Subcutaneous abdominal adipose tissue (tissue), 5 donors: ENCODE results near the gene RASD2.

Experiments
- H3K27ac ChIP-seq: one replicate; pipeline ENCODE4 v1.7.0; 2013; ENCODE audit warnings: low read depth, mild to moderate bottlenecking, inconsistent platforms, low read length, moderate library complexity
- H3K27me3 ChIP-seq, 5 donors: one replicate each; pipeline ENCODE4 v1.7.0; 2013; ENCODE audit warnings: low read length in 5 of 5, inconsistent platforms in 1 of 5; ENCODE audit not compliant: control insufficient read depth in 5 of 5, insufficient read depth in 4 of 5
- H3K36me3 ChIP-seq, 5 donors: one replicate each; pipeline ENCODE4 v1.7.0; 2013; ENCODE audit warnings: low read length in 5 of 5; ENCODE audit not compliant: control insufficient read depth in 5 of 5, insufficient read depth in 5 of 5
- H3K4me1 ChIP-seq, 5 donors: one replicate each; pipeline ENCODE4 v1.7.0; 2013; ENCODE audit warnings: low read length in 5 of 5, mild to moderate bottlenecking in 3 of 5, moderate library complexity in 1 of 5; ENCODE audit not compliant: control insufficient read depth in 5 of 5, insufficient read depth in 5 of 5
- H3K4me3 ChIP-seq, 5 donors: one replicate each; pipeline ENCODE4 v1.7.0; 2013; ENCODE audit warnings: low read length in 5 of 5, low read depth in 1 of 5
- H3K9ac ChIP-seq, 5 donors: one replicate each; pipeline ENCODE4 v1.7.0; 2013; ENCODE audit warnings: low read length in 5 of 5, mild to moderate bottlenecking in 4 of 5, moderate library complexity in 3 of 5
- H3K9me3 ChIP-seq, 5 donors: one replicate each; pipeline ENCODE4 v1.7.0; 2013; ENCODE audit warnings: low read length in 5 of 5; ENCODE audit not compliant: control insufficient read depth in 5 of 5
- donor health status: healthy.
- donor health status: healthy.
- donor health status: healthy.
- donor health status: healthy.
- donor health status: healthy.

The RASD2 gene

DNA sequence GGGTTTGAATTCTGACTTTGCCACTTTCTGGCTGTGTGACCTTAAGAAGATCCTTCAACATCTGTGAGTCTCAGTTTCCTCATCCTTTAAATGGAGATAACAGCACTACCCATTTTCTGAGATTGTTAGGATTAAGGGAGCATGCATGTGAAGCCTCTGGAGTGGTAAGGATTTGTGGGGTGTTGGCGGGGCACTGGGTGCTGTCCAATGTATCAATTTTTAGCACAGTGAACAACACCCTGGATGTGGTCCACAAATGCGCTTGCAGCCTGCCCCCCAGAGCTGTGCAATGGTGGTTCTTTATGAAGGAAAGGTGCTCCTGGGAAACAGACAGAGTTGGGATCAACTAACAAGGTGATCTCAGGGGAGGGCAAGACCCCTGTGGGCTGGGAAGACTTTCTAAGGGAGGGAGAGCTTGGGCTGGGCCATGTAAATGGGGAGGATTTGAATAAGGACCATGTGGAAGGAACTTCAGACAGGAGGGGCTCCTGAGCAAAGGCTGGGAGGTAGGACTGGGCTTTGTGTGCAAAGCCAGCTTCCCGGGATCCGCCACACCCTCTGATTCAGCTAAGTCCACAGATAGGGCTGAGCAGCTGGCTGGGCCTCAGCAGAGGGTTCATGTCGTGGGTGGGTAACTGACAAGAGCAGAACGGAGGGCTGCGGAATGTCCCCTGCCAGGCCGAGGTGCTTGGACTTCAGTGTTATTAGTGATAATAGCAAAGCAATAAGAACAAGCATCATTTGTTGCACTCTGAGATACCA lies 22.7 kb upstream of the RASD2 start:
- peaks cover 21 to 40% (median 30%) of the 10 kb centered on the region in 5 donors for H3K27me3 ChIP-seq
- H3K4me1 ChIP-seq, result no peaks in the 10 kb centered on the region
- no peaks in the 10 kb centered on the region for H3K36me3 ChIP-seq
- no peaks in the 10 kb centered on the region for H3K9me3 ChIP-seq
- H3K4me3 ChIP-seq, result no peak overlapping the region
- H3K27ac ChIP-seq, result no peak overlapping the region
- no peak overlapping the region for H3K9ac ChIP-seq

DNA sequence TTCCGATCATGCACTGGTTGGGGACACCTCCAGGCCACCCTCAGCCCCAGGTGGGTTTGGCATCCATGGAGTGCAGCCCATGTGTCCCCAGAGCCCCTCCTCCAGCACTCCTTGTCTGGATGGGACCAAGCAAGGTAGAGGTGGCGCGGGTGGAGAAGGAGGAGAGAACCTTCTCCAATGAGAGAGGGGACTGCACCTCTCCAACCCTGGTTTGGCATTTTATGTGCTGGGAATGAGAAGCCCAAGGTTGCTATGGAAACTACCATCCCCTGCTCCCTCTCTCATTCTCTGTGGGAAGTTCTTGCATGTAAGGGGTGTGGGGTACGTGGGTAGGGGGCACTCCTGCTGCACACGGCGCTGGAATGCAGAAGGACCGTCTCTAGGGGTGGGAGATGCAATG lies 21.8 kb upstream of the RASD2 start:
- H3K27ac ChIP-seq, result no peak overlapping the region
- peaks cover 23 to 45% (median 30%) of the 10 kb centered on the region in 5 donors for H3K27me3 ChIP-seq
- no peak overlapping the region for H3K4me3 ChIP-seq
- H3K4me1 ChIP-seq, result no peaks in the 10 kb centered on the region
- no peak overlapping the region for H3K9ac ChIP-seq
- H3K9me3 ChIP-seq, result no peaks in the 10 kb centered on the region
- H3K36me3 ChIP-seq, result no peaks in the 10 kb centered on the region

DNA sequence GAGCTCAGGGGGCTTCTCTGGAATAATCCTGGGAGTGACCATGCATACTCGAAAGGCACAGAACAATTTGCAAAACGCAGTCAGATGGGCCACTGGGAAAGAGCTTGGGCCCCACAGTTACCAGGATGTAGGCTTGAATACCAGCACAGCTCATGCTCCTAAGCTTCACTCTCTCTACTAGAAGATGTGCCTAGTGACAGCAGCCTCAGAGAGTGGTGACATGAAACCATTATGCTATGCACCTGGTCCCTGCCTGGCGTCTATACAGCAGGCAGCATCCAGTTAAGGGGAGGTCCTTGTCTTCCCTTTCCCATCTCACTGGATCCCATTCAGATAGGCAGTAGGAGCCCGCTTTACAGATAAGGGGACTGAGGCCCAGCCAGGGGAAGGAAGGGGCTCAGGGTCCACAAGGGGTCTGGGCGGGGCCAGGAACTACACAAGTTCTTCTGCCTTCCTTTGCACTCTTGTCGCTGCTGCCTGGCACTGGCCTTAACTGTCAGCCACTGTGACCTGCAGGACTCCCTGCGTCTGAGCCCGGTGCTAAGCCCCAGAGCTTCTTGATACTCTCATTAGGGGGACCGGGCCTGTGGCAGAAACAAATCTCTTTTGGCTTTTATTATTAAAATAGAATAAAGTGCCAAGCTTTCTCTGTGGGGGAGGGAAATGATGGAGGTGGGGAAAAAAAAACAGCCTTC lies 21.2 kb upstream of the RASD2 start:
- Histone ChIP-seq H3K27me3 (peaks cover 23 to 45% (median 30%) of the 10 kb centered on the region in 5 donors), H3K9ac (no peak overlapping the region)

DNA sequence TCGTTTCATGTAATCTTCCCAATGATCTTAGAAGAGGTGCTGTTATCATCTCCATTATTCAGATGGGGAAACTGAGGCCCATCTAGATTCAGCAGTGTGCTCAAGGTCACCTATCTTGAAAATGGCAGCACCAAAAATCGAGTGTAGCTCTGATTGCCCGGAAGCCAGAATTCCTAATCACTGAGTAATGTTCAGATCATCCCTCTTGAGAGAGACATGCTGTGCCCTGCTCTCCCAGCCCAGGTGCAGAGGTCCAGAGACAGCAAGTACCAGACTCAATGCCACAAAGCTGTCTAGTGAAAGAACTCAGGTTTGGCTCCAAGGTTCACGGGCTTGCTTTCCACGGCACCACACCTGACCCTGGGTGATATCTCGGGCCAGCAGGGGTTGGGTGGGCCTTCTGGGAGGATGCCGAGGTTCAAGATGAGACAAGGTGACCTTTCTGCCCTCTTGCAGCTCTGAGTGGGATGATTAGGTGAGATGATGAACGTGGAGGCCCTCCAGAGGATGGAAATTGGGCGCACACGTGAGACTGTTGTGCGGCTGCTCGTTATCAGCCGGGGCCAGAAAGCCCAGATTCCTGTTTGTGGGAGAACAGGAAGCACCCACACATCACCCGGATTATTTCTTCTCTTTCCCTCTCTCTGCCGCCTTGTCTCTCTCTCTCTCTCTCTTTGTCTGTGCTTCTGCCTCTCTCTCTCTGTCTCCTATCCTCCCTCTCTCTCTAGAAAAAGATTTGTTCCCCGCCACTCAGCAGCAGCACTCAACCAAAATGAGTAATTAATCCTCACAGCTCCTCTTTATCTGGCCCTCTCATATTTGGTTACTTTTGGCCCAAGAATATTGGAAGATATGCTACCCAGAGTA lies 19.0 kb upstream of the RASD2 start:
- Histone ChIP-seq H3K27me3 (peaks cover 23 to 42% (median 30%) of the 10 kb centered on the region in 5 donors), H3K9ac (no peak overlapping the region), H3K27ac (no peak overlapping the region)

More for the DNA sequence above, 21.2 kb upstream of the RASD2 start:
- H3K36me3 ChIP-seq, result no peaks in the 10 kb centered on the region
- H3K27ac ChIP-seq, result no peak overlapping the region
- H3K4me3 ChIP-seq, result no peak overlapping the region
- no peaks in the 10 kb centered on the region for H3K9me3 ChIP-seq
- no peaks in the 10 kb centered on the region for H3K4me1 ChIP-seq

DNA sequence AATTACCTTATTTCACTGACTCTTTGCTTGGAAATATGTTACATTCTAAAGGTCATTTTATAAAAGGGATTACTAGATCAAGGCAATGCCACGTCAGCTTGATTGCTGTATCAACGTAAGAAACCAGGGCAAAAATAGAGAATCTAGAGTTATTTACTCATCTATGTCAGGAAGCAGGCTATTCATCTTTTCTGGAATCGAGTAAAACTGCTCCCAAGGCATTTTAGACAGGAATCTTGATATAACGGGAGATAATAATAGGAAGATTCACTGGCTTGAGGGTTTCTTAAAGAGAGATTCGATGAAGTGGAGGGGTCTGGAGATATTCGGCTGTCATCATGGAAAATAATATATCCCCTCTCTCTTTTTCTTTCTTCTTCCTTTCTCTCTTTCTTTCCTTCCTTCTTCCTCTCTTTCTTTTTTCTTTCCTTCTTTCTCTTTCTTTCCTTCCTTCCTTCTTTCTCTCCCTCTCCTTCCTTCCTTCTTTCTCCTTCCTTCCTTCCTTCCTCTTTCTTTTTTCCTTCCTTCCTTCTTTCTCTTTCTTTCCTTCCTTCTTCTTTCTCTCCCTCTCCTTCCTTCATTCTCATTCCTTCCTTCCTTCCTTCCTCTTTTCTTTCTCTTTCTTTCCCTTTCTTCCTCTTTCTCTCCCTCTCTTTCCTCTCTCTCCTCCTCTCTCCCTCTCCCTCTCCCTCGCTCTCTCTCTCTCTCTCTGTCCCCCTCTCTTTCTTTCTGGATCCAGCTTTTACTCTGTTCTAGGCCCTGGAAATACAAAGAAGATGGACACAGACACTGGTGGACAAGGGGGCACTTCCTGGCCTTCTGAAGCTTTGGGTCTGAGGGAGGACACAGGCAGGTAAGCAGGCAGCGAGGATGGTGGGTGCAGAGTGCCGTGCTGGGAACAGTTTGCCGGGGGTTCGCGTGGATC lies 18.1 kb upstream of the RASD2 start:
- H3K27ac ChIP-seq, result no peak overlapping the region
- H3K4me1 ChIP-seq, result peaks cover 2 to 12% (median 7%) of the 10 kb centered on the region in 5 donors
- H3K9me3 ChIP-seq, result no peaks in the 10 kb centered on the region
- H3K36me3 ChIP-seq, result no peaks in the 10 kb centered on the region
- no peak overlapping the region for H3K4me3 ChIP-seq
- H3K9ac ChIP-seq, result no peak overlapping the region
- H3K27me3 ChIP-seq, result peaks cover 23 to 40% (median 27%) of the 10 kb centered on the region in 5 donors

More for the DNA sequence above, 19.0 kb upstream of the RASD2 start:
- H3K4me3 ChIP-seq, result no peak overlapping the region
- peaks cover 2 to 12% (median 7%) of the 10 kb centered on the region in 5 donors for H3K4me1 ChIP-seq
- no peaks in the 10 kb centered on the region for H3K9me3 ChIP-seq
- H3K36me3 ChIP-seq, result no peaks in the 10 kb centered on the region

DNA sequence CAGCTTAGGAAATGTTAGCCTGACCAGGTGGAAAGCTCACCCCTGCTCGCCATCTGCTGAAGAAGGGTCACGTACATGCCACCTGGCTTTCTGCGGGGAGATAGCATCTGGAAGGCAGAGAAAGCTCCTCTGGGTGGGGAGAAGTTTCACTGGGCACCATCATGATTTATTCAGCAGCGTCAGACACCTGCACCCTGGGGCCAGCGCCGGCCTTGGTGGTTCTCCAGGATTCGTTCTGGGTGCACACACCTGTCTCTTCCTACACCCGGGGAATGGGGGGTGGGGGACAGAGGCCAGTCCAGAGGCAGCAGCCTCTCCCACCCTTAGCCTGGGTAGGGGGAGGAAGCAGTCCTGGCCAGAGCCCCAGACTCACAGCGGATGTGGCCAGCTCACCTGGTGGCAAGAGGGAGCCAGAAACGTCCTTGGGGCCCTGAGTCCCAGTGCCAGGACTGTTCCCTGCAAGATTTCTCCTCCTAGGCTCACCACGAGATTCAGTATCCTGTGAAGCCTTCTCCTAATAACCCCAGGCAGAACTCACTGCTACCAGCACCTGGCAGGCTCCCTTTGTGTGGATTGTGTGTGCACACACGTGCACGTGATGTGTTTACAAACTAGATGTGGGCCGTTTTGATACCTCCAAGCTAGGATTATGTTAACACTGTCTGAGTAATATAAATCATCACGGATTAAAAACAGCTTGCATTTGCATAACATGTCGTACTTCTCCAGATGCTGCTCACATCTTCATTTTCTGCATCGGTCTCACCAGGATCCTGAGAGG lies 17.3 kb upstream of the RASD2 start:
- H3K9ac ChIP-seq, result no peak overlapping the region
- H3K36me3 ChIP-seq, result no peaks in the 10 kb centered on the region
- peaks cover 2 to 12% (median 7%) of the 10 kb centered on the region in 5 donors for H3K4me1 ChIP-seq
- H3K9me3 ChIP-seq, result no peaks in the 10 kb centered on the region
- no peak overlapping the region for H3K27ac ChIP-seq
- peaks cover 16 to 32% (median 20%) of the 10 kb centered on the region in 5 donors for H3K27me3 ChIP-seq
- H3K4me3 ChIP-seq, result no peak overlapping the region

DNA sequence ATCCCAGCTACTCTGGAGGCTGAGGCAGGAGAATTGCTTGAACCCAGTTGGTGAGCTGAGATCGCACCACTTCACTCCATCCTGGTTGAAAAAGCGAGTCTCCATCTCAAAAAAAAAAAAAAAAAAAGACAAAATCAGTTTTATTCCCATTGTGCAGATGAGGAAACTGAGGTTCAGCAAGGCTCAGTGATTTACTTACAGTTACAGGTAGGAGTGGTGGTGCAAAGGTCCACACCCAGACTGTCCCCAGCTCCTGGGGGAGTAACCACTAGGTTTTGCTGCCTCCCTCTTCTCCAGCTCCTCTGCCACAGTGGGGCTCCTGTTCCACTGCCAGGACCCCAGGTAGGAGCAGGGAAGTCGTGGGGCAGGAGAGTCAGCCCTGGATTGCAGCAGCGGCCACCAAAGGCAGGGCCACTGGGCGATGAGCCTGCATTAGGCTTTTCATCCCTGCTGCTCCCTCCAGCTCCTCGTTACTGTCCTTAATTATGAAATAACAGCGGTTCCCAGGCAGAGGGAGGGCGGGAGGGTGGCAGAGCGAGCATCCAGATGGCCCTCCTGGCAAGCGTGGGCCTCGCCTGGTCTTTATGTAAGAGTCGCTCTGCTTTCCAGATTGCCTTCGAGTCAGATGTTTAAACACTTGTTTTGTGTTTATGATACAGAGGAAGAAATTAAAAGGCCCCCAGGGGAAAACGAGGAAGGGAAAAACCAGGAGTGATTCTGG lies 15.5 kb upstream of the RASD2 start:
- no peaks in the 10 kb centered on the region for H3K36me3 ChIP-seq
- peaks cover 9 to 19% (median 11%) of the 10 kb centered on the region in 5 donors for H3K27me3 ChIP-seq
- peaks cover 0 to 12% (median 10%) of the 10 kb centered on the region in 5 donors for H3K9me3 ChIP-seq
- no peak overlapping the region for H3K27ac ChIP-seq
- no peak overlapping the region for H3K4me3 ChIP-seq
- H3K4me1 ChIP-seq, result peaks cover 2 to 12% (median 7%) of the 10 kb centered on the region in 5 donors
- no peak overlapping the region for H3K9ac ChIP-seq

DNA sequence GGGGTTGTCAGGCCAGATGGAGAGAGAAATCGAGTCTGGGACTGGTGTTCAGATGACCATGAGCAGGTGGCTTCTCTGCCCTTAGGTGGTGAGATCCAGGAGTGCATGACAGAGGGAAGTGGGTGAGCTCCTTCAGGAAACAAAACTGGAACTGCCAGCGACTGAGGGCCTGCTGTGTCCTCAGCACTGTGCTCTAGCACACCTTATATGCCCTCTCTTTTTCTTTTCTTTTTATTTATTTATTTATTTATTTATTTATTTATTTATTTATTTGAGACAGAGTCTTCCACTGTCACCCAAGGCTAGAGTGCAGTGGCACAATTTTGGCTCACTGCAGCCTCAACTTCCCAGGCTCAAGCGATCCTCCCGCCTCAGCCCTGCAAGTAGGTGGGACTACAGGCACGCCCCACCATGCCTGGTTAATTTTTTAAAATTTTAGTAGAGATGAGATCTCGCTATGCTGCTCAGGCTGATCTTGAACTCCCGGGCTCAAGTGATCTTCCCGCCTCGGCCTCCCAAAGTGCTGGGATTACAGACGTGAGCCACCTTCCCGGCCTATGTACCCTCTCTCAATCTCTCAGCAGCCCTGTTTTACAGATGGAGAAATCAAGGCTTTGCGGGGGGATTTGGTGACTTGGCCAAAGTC lies 14.8 kb upstream of the RASD2 start:
- Histone ChIP-seq H3K27ac (no peak overlapping the region), H3K27me3 (peaks cover 6 to 18% (median 9%) of the 10 kb centered on the region in 5 donors), H3K4me1 (peaks cover 2 to 12% (median 7%) of the 10 kb centered on the region in 5 donors), H3K36me3 (no peaks in the 10 kb centered on the region), H3K9me3 (peaks cover 0 to 12% (median 10%) of the 10 kb centered on the region in 5 donors), H3K9ac (no peak overlapping the region), H3K4me3 (no peak overlapping the region)
